Measurements from ENCODE around the gene ELAC2.

- TF ChIP-seq SRF (IDR thresholded peaks at IDR 0.05; ENCODE audit: low read depth in 2 of 2, low read length in 2 of 2): no peak
- no peak for TF ChIP-seq EZH2 (IDR thresholded peaks at IDR 0.05; ENCODE audit: borderline replicate concordance, control insufficient read depth, low read depth, low read length)
- TF ChIP-seq HDAC6 (IDR thresholded peaks at IDR 0.05; ENCODE audit: unreplicated experiment): no peak
- TF ChIP-seq CTCF (IDR thresholded peaks at IDR 0.05 in 2 of 3, conservative IDR thresholded peaks at IDR 0.05 in 1 of 3; ENCODE audit: control insufficient read depth in 2 of 3, extremely low read depth in 1 of 3, insufficient read depth in 1 of 3, low read depth in 3 of 3, low read length in 3 of 3): peak; percentile 72 to 84 (median 80)
Measured at GRCh38 chr17:13002761-13003453, 14.9 kb downstream of the ELAC2 start.

Data from GM12878 (cell line).